Activated CD8-positive, alpha-beta memory T cell treated with anti-CD3 and anti-CD28 coated beads for 36 hours (primary cell): ENCODE data around the gene DCDC2B. TPM values are rescaled to one million over a fixed set of nuclear protein-coding genes. Genes with fewer than 3 reads are reported as not detected.

Experiments
- CTCF ChIA-PET: fragments of 350-600 bp; sonication (Branson Sonifier 250); formaldehyde crosslinking; loops from one replicate; lab custom pipeline; 2021; ENCODE audit warnings: antibody characterized with exemption; lab: Charles Lee
- POLR2A ChIA-PET: fragments of 350-600 bp; sonication (Branson Sonifier 250); formaldehyde crosslinking; loops from one replicate; lab custom pipeline; 2021; ENCODE audit warnings: antibody characterized with exemption; lab: Charles Lee
- total RNA-seq, 2 experiments: library from RNA; stranded (reverse); gene quantifications; one replicate each; pipeline ENCODE4 v1.2.3, GENCODE V29; 2021

The DCDC2B gene
- total RNA-seq, 2 experiments from 2014 or later, result 0.21 TPM; not detected in 1

DNA sequence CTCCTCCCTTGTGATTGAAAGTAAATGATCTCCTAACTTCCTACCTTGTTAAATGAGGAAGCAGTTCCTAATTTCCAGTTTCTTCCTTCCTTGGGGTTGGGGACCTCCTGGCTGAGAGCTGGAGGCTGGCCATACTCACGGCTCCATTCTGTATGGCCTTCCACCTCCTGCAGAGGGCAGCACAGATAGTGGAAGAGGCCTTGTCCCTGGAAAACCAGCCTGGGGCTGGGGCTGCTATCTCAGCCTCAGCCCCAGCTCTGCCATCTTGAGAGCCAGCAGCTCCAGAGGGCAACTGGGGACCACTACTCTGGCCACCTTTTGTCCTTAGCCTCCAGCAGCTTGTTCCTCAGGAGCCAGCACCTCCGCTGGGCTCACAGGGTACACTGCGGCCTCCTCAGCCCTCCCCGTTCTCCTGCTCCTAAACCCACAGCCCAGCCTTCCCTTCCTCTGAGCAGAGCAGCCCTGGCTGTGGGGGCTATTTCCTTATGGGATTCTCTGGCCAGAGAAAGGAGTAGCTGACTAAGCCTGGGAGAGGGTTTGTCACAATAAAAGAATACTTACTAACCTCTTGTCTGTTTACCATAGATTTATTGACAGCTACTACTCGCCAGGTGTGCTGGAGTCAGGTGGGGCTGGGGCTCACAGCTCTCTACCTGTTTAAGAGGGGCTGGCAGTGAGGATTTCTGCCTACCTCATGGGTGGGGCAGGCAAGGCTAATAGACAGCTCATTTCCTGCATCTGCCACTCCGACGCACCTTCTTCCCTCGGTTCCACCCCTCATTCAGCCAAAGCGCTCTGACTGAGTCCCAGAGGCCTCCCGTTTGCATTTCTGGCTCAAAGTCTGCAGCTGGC, 7.0 kb downstream of the DCDC2B start:
- CTCF ChIA-PET, result interaction anchor here (0.5 to 3.7 kb wide), 23 partner anchors 9 to 230 kb away, joined by 3 to 20 read pairs (median 4); partner anchors contain the start of genes BSDC1, CCDC28B, IQCC and MARCKSL1
- POLR2A ChIA-PET, result interaction anchor here (0.5 to 1.2 kb wide), 5 partner anchors 10 to 37 kb away, joined by 3 read pairs; partner anchors contain the start of genes IQCC and TXLNA

- CTCF ChIA-PET, result interaction anchor here (0.5 to 3.7 kb wide), 10 partner anchors 10 to 231 kb away, joined by 3 to 20 read pairs (median 8); partner anchors contain the start of genes BSDC1, CCDC28B and IQCC
These were observed 7.7 kb downstream of the DCDC2B start for GRCh38 chr1:32216566-32216965.

GRCh38 chr1:32219022-32219421, 10.1 kb downstream of the DCDC2B start:
- POLR2A ChIA-PET, result interaction anchor here (1.0 kb wide), 1 partner anchor 14 kb away, joined by 3 read pairs; the partner anchor contains the start of gene IQCC
- CTCF ChIA-PET, result interaction anchor here (0.7 kb wide), 1 partner anchor 83 kb away, joined by 3 read pairs; no protein-coding TSS in a partner anchor

More at GRCh38 chr1:32216566-32216965, 7.7 kb downstream of the DCDC2B start:
- POLR2A ChIA-PET, result interaction anchor here (0.5 to 1.2 kb wide), 4 partner anchors 11 to 37 kb away, joined by 3 read pairs; partner anchors contain the start of genes IQCC and TXLNA

DNA sequence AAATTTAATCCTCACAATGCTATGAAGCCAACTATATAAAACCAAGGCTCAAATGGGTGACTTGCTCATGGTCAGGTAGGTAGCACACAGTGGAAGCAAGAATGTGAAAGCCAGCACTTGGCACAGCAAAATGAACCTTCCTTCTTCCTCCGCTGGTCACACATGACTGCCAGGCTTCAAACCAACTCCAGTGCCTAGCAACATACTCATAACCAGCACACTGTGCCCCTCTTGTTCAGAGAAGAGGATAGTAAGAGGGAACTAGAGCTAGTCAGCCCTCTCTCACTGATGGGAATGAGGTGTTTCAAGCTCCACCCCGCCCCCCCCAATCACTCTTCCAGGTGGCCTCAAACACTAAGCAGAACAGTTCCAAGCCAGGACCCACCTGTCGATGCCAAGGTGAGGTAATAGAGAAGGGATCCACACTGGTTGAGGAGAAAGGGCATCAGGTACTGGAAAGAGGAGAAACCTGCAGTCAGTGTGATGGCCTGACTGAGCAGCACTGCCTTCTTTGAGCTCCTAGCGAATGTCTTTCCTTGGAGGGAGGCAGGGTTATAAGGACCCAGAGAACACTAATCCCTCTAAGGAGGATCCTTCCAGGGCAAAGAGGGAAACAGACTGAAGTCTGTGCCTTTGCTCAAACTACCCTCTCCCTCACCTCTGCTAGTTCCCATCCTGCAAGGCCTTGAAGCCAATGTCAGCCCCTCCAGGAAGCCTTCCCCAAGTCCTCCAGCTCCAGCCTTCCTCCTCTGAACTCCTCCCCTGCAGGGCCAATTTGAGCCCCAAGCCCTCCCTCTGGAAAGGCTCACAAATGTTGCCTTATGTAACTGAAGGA, 12.1 kb downstream of the DCDC2B start:
- CTCF ChIA-PET, result interaction anchor here (0.6 to 1.0 kb wide), 2 partner anchors 15 to 27 kb away, joined by 3 to 5 read pairs; partner anchors contain the start of gene IQCC
- POLR2A ChIA-PET, result no interaction called here

DNA sequence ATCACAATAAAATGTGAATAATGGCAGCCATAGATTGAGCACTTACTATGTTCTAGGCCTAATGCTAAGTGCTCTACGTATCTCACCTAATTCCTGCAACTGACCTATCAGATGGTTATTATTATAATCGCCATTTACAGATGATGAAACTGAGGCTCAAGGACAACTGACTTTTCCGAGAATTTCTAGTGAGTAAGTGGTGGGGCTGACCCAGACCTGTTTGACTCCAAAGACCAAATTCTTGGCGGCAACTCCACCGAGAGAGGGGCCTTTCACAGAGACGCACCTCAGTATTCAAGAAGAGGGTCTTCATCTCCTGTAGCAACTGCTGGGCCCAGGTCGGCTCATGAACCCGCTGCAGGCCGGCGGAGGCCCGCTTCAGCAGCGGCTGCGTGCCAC, 12.7 kb downstream of the DCDC2B start:
- ChIA-PET POLR2A (no interaction called here), CTCF (no interaction called here)

DNA sequence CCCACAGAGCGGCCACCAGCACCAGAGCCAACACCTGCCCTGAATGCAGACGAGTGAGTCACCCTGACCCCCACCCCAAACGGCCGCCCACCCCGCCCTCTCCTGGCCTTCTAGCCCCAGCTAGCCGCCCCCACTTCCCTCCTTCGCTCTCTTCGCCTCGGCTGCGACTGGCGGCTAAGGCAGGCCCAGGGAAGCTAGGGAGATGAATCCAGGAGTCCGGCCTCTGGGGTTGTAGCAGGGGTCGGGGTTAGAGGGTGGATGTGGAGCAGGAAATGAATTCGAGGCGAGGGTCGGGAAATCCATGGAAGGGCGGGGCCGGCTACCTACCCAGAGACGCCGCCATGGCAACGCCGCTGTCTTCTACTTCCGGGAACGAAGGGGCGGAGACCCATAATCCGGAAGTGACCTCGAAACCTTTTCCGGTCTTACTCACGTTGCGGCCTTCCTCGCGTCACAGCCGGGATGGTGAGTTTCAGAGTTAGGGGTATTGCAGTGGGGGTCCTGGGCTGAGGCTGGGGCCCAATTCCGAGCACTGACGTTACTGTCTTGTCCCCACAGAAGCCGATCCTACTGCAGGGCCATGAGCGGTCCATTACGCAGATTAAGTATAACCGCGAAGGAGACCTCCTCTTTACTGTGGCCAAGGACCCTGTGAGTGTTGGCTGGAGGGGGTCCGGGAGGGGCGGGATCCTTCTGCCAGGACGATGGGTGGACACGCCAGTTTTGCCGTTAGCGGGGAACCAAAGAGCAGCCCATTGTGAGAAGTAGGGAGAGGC, 13.3 kb downstream of the DCDC2B start, which contains the start of the genes EIF3I and TMEM234:
TSS of gene EIF3I (plus strand) at position 428 of the 776 bp plus-strand sequence. CDS start at position 463, 35 bp downstream.
TSS of gene TMEM234 (minus strand) at position 374 of the 776 bp plus-strand sequence. CDS start at position 343, 31 bp downstream.
- ChIA-PET POLR2A (interaction anchor here (1.1 kb wide), 1 partner anchor 17 kb away, joined by 3 read pairs; the partner anchor contains the start of gene IQCC), CTCF (interaction anchor here (1.8 kb wide), 1 partner anchor 25 kb away, joined by 4 read pairs; the partner anchor contains the start of gene FAM167B)

DNA sequence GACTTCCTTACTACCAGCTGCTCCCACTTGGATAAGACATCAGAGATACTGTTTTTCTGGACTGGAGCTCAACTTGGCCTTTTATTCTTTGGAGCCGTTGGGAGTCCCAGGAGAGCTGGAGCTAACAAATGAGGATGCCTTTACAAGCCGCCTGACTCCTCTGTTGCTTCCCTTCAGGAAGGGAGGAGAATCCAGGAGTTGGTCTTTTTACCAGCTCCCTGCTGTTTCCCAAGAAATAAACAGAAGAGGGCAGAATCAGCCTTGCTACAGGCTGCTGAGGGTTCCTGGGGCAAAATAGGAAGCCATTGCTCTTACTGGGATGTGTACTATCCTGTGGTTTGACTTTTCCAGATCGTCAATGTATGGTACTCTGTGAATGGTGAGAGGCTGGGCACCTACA, 14.8 kb downstream of the DCDC2B start:
- ChIA-PET POLR2A (interaction anchor here (1.1 kb wide), 2 partner anchors 18 to 25 kb away, joined by 3 to 7 read pairs; partner anchors contain the start of gene IQCC), CTCF (interaction anchor here (1.1 to 2.2 kb wide), 3 partner anchors 8 to 27 kb away, joined by 4 to 5 read pairs (median 4); partner anchors contain the start of gene FAM167B)

- CTCF ChIA-PET, result interaction anchor here (1.1 to 2.2 kb wide), 2 partner anchors 9 to 26 kb away, joined by 4 to 5 read pairs; no protein-coding TSS in a partner anchor
- POLR2A ChIA-PET, result interaction anchor here (1.1 kb wide), 1 partner anchor 24 kb away, joined by 7 read pairs; no protein-coding TSS in a partner anchor
These were observed 15.4 kb downstream of the DCDC2B start for GRCh38 chr1:32224285-32224684.

DNA sequence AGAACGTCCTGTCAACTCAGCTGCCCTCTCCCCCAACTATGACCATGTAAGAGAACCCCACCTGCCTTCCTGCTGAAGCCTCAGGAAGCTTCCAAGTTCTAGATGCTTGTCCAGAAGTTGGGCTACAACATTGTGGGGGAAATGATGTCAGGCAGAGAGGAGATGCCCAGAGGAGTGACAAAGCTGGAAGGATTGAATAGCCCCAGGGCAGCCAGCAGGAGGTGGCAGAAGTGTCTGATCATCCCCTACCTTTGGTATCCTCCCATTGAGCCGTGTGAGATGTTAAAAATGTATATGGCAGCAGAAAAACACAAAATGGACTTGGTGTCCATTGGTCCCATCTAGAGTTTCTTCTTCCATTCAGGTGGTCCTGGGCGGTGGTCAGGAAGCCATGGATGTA, 19.9 kb downstream of the DCDC2B start:
- POLR2A ChIA-PET, result no interaction called here
- CTCF ChIA-PET, result interaction anchor here (1.5 to 3.0 kb wide), 3 partner anchors 11 to 20 kb away, joined by 4 to 13 read pairs (median 7); no protein-coding TSS in a partner anchor

GRCh38 chr1:32231843-32232432, 23.0 kb downstream of the DCDC2B start:
- POLR2A ChIA-PET, result no interaction called here
- CTCF ChIA-PET, result interaction anchor here (1.6 kb wide), 1 partner anchor 16 kb away, joined by 4 read pairs; no protein-coding TSS in a partner anchor

GRCh38 chr1:32232558-32233304, 23.8 kb downstream of the DCDC2B start:
- POLR2A ChIA-PET, result interaction anchor here (0.6 kb wide), 1 partner anchor 230 kb away, joined by 3 read pairs; no protein-coding TSS in a partner anchor

DNA sequence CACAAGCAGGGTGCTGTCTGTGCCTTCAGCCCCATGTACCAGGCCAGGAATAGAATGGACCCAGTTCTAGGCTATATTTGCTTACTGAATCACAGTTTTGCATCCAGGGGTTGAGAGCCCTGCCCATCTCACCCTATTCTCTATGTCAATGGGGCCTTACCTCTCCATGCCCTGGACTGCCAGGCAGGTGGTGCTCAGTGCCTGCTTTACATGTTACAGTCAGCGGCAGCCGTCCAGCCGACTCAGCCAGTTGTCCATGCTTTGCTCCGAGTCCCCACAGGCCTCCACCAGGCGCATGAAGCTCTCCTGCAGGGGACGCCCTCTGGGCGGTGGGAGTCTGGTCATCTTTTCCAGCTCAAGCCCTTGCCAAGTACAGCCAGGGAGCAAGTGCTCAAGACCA, 25.9 kb downstream of the DCDC2B start:
- ChIA-PET CTCF (no interaction called here), POLR2A (no interaction called here)

More at GRCh38 chr1:32232558-32233304, 23.8 kb downstream of the DCDC2B start:
- CTCF ChIA-PET, result interaction anchor here (1.6 kb wide), 1 partner anchor 16 kb away, joined by 4 read pairs; no protein-coding TSS in a partner anchor

DNA sequence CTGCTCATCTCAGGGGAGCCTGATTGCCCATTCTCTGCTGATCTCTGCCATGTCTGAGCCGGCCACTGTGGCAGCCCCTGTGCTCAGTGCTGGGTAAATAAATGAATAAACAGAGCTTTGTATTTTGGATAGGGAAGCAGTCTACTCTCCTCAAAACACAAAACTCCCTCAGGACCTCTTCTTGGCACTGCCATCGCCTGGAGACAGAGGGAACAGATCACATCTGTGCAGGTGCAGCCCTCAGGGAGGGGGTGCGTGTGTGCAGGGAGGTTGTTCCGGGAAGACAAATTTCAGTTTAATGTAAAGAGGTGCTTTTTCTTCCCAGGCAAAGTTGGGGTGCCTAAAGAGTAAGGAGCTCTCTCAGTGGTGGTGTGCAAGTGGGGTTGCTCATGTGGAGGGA, 30.4 kb downstream of the DCDC2B start:
- ChIA-PET CTCF (interaction anchor here (1.2 to 6.4 kb wide), 4 partner anchors 11 to 51 kb away, joined by 4 to 59 read pairs (median 10); partner anchors contain the start of genes FAM167B and LCK), POLR2A (no interaction called here)

- CTCF ChIA-PET, result interaction anchor here (0.9 to 6.4 kb wide), 6 partner anchors 10 to 174 kb away, joined by 3 to 59 read pairs (median 5); partner anchors contain the start of genes FAM167B and LCK
- POLR2A ChIA-PET, result interaction anchor here (1.4 to 2.3 kb wide), 3 partner anchors 10 to 51 kb away, joined by 3 to 20 read pairs (median 5); partner anchors contain the start of gene LCK
These were observed 30.9 kb downstream of the DCDC2B start for GRCh38 chr1:32239790-32240139.

- CTCF ChIA-PET, result interaction anchor here (0.9 to 6.4 kb wide), 12 partner anchors 10 to 173 kb away, joined by 3 to 59 read pairs (median 3); partner anchors contain the start of genes FAM167B and LCK
- POLR2A ChIA-PET, result interaction anchor here (0.7 to 2.3 kb wide), 6 partner anchors 10 to 167 kb away, joined by 3 to 20 read pairs (median 4); partner anchors contain the start of genes LCK, TMEM39B and TXLNA
These were observed 31.5 kb downstream of the DCDC2B start for GRCh38 chr1:32240140-32240951.
